ENCODE data around the gene HMGCL. TPM values are rescaled to one million over a fixed set of nuclear protein-coding genes. Genes with fewer than 3 reads are reported as not detected.

HMGCL gene
- total and polyA plus RNA-seq, 2 of the 13 experiments (the other 11 are each of a cell fraction or from before 2014, with no cell fraction given) = 21.3 to 41.4 TPM

GRCh38 chr1:23800400-23801337 is 24.6 kb downstream of the HMGCL start, which contains the start of gene GALE (continued):
- TF ChIP-seq ZNF276 (CRISPR knock-in tag; IDR thresholded peaks at IDR 0.05; ENCODE audit: low read depth) = no peak
- TF ChIP-seq ZNF75D (CRISPR knock-in tag; IDR thresholded peaks at IDR 0.05; ENCODE audit: borderline replicate concordance) = no peak
- TF ChIP-seq KDM6A (CRISPR knock-in tag; IDR thresholded peaks at IDR 0.05; ENCODE audit: low read depth) = no peak
- no peak for TF ChIP-seq HNF4A (CRISPR knock-in tag; IDR thresholded peaks at IDR 0.05)
- TF ChIP-seq ZSCAN29 (CRISPR knock-in tag; conservative IDR thresholded peaks at IDR 0.05) = peak; percentile 14; the same call in 1 of the 2 replicates
- TF ChIP-seq TBP (CRISPR knock-in tag; IDR thresholded peaks at IDR 0.05) = no peak
- peak; percentile 72; the same call in 1 of the 2 replicates for TF ChIP-seq ZNF333 (CRISPR knock-in tag; IDR thresholded peaks at IDR 0.05; ENCODE audit: borderline replicate concordance)
- TF ChIP-seq EEA1 (CRISPR knock-in tag; IDR thresholded peaks at IDR 0.05; ENCODE audit: borderline replicate concordance) = no peak; the same call in 1 of the 2 replicates
- no peak for TF ChIP-seq DMTF1 (CRISPR knock-in tag; IDR thresholded peaks at IDR 0.05)
- no peak; the same call in 1 of the 2 replicates for TF ChIP-seq NFATC3 (CRISPR knock-in tag; IDR thresholded peaks at IDR 0.05)
- TF ChIP-seq ZNF609 (CRISPR knock-in tag; IDR thresholded peaks at IDR 0.05; ENCODE audit: borderline replicate concordance) = no peak; the same call in 1 of the 2 replicates
- no peak for TF ChIP-seq TRIM24 (CRISPR knock-in tag; IDR thresholded peaks at IDR 0.05)
- TF ChIP-seq TAF1 (CRISPR knock-in tag; IDR thresholded peaks at IDR 0.05) = no peak; the same call in 1 of the 2 replicates
- no peak for TF ChIP-seq ZBTB3 (CRISPR knock-in tag; IDR thresholded peaks at IDR 0.05; ENCODE audit: borderline replicate concordance, low read depth)
- peak; percentile 91 for TF ChIP-seq AGO2 (optimal IDR thresholded peaks at IDR 0.05; ENCODE audit: low read depth, low read length)
- TF ChIP-seq KDM3A (CRISPR knock-in tag; IDR thresholded peaks at IDR 0.05; ENCODE audit: low read depth) = no peak
- no peak for TF ChIP-seq ZNF652 (CRISPR knock-in tag; IDR thresholded peaks at IDR 0.05; ENCODE audit: borderline replicate concordance, low read depth)
- peak; percentile 65 for TF ChIP-seq ZFX (CRISPR knock-in tag; IDR thresholded peaks at IDR 0.05; ENCODE audit: low read depth)
- 0 out of 2 replicates have a peak, but pooled peaks have one; percentile 66 for TF ChIP-seq SALL2 (CRISPR knock-in tag; IDR thresholded peaks at IDR 0.05)
